ENCODE measurements around the gene MAP2K5. TPM values are rescaled to one million over a fixed set of nuclear protein-coding genes. Genes with fewer than 3 reads are reported as not detected.

Gene MAP2K5
- total RNA-seq, 1 experiment from 2014 or later, result 7.4 TPM

- DNase-seq (ENCODE audit: extremely low read depth, low read depth), result no peak
Observed at GRCh38 chr15:67556976-67557570, 14.6 kb downstream of the MAP2K5 start.

DNA sequence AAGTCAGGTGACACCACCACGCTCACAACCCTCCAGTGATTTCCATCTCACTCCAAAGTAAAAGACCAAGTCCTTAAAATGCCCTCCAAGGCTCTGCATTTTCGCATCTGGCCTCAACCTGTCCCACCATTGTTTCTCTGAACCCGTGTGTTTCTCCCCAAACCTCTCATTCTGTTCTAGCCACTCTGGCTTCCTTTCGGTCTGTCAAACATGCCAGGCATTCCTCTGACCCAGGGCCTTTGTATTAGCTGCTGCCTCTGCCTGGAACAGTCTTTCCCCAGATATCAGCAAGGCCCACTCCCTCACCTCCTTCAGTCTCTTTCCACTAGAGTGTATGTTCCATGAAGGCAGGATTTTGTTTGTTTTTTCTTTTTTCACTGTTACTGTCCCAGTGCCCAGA is 16.0 kb downstream of the MAP2K5 start:
- no peak for DNase-seq (ENCODE audit: extremely low read depth, low read depth)

- no peak for DNase-seq (ENCODE audit: extremely low read depth, low read depth)
Observed at GRCh38 chr15:67559158-67559557, 16.7 kb downstream of the MAP2K5 start.

- DNase-seq (ENCODE audit: extremely low read depth, low read depth), result no peak
Observed at GRCh38 chr15:67559576-67559975, 17.1 kb downstream of the MAP2K5 start.

- no peak for DNase-seq (ENCODE audit: extremely low read depth, low read depth)
Observed at GRCh38 chr15:67560320-67560719, 17.8 kb downstream of the MAP2K5 start.

- no peak for DNase-seq (ENCODE audit: extremely low read depth, low read depth)
Observed at GRCh38 chr15:67563092-67563491, 20.6 kb downstream of the MAP2K5 start.

DNA sequence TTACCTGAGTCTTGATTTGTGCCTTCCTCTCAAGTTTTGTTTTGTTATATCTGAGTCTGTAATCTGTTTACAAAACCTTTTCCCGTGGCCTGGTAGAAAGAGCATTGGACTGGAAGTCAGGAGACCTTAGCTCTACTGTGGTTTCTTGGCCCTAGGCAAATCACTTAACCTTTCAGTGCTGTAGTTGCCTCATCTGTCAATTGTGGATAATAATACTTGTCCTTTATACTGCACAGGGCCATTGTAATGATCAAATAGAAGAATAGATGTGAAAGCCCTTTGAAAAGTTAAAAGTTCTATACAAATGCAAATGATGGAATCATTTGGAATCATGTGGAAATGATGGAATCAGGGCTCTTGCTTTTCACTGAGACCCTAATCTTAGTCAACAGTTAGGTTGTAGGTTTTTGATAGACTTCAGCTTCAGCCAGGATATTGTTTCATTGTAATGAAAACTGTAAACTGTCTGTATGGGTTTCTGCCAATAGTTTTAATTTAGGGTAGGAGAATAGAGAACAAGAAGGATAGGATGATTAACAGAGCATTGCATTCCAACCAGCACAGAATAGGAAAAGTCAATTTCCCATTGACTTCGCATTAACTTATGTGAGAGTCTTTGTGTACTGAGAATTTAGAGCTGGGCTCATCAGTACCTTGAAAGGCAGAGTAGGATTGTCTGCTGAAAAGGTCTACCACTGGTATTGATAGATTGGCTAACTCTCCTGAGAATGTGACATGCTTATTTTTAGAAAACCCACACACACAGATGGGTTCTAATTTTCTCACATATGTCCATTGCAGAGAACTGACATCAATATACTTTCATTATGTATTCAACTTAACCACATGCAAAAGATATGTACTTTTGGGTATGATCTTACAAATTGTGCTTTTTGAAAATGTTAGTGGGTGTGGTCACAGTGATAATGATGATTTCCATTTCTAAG is 21.8 kb downstream of the MAP2K5 start:
- DNase-seq (ENCODE audit: extremely low read depth, low read depth), result no peak

- no peak for DNase-seq (ENCODE audit: extremely low read depth, low read depth)
Observed at GRCh38 chr15:67564968-67565345, 22.5 kb downstream of the MAP2K5 start.

GRCh38 chr15:67569668-67570067 is 27.2 kb downstream of the MAP2K5 start:
- DNase-seq (ENCODE audit: extremely low read depth, low read depth), result no peak

GRCh38 chr15:67570875-67571647 is 28.6 kb downstream of the MAP2K5 start:
- no peak for DNase-seq (ENCODE audit: extremely low read depth, low read depth)

DNA sequence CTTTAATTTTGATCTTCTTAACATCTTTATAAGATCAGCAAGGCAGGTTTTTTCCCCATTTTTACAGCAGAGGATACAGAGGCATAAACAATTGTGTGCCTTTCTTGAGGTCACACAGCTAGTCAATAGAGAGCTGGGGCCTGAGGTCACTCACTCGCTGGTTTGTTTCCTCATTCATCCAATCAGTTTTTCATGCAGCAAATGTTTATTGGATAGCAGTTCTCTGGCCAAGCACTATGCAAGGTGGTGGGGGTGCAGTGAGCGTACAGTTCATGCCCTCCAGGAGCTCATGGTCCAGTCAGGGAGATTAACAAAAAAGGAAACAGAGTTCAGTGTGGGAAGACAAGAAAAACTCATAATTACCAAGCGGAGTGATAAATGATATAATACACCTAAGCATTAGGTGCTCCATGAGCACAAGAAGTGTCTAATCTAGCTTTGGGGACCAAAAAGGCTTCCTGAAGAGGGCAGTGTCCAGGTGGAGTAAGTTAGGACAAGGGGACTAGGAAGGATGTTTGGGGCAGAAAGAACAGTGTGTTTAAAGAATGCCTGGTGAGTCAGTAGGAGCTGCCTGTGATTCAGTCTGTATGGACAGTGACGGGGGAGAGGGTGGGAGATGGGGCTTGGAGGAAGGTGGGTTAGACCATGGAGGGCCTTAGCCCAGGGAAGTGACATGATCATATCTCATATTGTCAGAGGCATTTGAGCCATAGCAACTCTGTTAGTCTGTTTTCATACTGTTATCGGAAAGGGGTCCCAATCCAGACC is 29.3 kb downstream of the MAP2K5 start:
- DNase-seq (ENCODE audit: extremely low read depth, low read depth), result no peak

- no peak for DNase-seq (ENCODE audit: extremely low read depth, low read depth)
Observed at GRCh38 chr15:67573194-67573593, 30.7 kb downstream of the MAP2K5 start.

GRCh38 chr15:67575039-67575502 is 32.6 kb downstream of the MAP2K5 start:
- no peak for DNase-seq (ENCODE audit: extremely low read depth, low read depth)

DNA sequence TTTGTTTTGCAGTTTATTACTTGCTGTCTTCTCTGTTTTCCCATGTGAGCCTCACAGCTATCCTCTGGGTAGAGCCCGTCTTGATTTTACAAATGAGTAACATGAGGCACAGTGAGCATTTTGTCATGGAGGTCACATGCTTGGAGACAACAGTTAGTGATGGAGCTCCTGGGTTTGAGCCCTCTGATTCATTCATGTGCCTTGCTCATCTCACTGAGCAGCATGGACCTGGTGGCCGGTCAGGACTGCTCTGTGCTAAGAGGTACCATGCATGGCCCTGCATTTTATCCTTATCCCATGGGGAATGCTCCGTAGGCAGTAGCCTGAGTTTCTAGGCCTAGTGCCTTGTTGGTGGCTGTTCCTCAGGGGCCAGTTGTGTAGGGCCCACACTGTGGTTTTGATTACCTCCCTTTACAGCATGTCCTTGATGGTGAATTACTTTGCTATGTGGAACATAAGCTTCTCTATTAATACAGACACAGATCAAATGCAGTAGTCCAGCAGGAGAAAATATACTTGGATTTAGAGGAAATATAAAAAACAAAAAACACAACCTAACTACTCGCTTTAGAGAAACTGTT is 35.6 kb downstream of the MAP2K5 start:
- DNase-seq (ENCODE audit: extremely low read depth, low read depth), result no peak

DNA sequence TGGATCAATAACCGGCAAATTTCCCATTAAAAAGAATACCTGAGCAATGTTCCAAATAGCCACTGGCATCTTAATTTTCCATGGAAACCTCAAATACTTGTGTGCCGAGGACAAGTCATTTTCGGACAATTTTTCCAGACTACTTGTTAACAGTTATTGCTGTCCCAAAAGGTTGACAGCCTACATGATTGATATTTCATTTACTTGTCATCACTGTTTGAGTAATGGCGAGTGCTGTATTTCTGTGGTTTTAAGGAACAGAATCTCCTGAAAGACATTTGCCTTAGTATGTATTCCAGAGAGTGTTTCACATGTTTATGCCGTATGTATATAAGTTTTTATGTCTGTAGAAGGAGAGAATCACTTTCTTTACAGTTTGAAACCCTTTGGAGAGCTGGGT is 36.7 kb downstream of the MAP2K5 start:
- no peak for DNase-seq (ENCODE audit: extremely low read depth, low read depth)

DNA sequence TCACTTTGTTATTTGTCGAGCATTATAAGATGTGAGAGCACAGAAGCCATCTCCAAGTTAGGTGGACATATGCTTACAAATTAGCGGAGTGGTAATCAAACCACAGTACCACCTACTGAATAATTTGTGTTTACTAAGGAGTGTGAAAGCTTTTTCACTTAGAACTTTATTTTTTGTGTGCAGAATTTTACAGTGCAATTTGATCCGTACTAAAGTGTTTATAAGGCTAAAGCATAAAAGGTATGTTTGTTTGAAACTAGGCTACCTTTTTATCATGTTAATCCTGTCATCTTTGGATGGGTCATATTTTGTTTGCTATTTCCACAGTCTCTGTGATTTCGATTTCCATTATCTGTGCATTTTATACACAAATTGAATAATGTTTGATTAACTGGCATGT is 37.5 kb downstream of the MAP2K5 start:
- DNase-seq (ENCODE audit: extremely low read depth, low read depth), result no peak

- no peak for DNase-seq (ENCODE audit: extremely low read depth, low read depth)
Observed at GRCh38 chr15:67584157-67584556, 41.7 kb downstream of the MAP2K5 start.

DNA sequence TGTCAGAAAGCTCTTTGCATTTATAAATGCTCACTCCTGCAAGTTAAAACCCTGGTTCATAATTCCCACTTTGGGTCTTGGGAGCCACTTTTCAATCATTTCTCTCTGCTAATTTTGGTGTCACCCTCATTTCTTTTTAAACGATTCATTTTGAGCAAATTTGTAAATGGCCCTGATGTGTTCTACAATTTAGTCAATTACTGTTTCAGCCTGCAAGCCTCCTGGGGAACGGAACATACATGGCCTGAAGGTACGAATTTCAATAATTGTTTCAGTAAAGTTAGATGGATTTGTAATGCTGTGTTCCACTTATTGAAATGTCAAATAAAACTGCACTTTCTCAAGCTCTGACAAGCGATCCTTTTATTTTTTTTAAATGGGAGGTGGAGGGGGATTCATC is 43.2 kb downstream of the MAP2K5 start:
- no peak for DNase-seq (ENCODE audit: extremely low read depth, low read depth)

DNA sequence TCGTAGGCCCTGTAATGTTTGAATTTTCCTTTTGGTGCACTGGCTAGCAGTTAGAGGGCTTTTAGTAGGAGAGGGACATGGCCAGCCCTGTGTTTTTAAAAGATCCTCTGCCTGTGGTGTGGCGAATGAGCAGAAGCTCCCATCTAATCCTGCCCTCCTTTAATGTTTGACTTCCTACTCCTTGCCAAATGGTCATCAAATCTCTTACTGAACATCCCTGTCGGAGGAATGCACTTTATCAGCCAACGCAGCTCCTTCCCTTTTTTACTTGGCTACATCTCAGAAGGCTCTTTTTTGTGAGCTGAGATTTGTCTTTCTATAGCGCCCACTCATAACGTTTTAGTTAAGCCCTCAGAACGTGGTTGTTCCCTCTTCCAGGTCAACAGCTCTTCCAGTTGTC is 44.8 kb downstream of the MAP2K5 start:
- no peak for DNase-seq (ENCODE audit: extremely low read depth, low read depth)

DNA sequence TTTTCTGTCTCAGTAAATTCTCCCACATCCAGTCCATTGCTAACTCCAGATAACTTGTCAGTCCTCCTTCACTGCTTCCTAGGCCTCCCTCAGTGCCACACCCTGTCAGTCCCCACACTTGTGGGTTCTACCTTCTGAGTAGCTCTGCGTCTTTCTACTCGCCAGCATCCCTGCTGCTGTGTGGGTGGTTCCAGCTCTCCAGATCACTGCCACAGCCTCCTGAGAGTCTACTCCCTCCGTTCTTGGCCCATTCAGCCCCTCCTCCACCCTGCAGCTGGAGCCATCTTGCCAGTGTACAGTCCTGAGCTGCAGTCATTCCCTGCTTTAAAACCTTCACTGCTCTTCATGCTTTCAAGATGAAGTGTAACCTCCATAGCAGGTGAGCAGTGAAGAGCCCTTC is 45.3 kb downstream of the MAP2K5 start:
- no peak for DNase-seq (ENCODE audit: extremely low read depth, low read depth)

All from NCI-H460 (cell line).